ENCODE results near the gene PALLD.

The PALLD gene

DNA sequence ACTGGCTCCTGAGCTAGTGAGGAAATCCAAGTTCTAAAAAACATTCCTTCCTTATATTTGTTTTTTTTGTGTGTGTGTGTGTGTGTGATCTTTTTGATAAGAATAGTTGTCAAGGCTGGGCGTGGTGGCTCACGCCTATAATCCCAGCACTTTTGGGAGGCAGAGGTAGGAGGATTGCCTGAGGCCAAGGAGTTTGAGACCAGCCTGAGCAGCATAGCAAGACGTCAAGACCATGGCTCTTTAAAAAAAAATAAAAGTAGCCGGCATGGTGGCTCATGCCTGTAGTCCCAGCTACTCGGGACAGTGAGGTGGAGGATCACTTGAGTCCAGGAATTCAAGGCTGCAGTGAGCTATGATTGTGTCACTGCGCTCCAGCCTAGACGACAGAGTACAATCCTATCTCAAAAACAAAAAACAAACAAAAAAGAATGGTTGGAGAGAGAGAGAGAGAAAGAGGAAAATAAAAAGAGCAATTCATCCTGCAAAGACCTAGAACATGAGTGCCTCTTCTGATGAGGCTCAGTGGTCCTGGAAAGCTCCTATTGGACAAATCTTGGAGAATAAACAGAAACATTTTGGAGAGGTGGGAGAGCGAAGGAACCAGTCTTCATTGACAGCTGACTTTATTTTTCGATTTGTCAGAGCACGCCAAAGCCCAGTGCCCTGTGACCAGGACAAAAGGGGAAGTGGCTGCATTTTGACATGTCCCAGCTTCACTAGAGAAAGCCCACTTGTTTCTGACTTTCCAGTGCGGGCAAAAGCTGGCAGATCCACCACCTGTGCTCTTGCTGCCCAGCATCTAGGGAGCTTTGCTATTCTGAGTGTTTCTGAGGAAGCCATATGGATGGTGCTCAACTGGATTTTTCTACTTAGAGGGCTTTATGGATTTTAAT lies 244.7 kb downstream of the PALLD start:
- no peak for DNase-seq

DNA sequence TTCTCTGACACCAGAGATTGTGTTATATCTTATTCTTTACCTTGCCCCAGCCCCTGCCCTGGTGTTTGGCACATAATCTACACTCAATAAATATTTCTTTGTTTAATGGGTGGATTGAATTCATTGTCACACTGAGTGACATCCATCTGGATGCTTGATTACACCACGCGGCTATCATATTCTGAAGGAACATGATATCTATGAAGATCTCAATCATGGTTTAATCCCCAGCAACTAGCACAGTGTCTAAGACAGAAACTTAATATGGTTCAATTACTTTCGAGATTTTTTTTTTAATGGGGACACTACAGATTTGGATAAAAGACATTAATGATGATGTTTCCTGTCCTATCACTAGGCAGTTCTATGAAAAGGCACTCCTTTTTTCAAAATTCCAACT lies 246.3 kb downstream of the PALLD start:
- DNase-seq, result no peak

DNA sequence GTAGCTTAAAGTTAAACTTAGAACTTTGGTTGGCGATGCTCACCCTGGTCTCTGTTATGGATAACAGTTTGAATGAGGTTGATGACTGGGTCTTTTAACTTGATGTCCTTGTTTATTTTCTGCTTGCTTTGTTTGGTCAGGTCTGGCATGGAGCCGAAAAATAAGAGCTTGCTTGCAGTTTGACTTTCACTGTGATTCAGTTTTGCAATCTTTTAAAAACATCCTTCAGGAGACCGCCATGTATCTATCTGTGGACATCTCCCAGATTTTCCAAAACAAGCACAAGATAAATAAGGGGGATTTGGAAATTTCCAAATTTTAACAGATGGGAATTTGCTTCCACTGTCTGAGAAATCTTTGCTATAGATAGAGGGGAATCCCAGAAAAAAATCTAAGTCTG lies 246.7 kb downstream of the PALLD start:
- no peak for DNase-seq

GRCh38 chr4:168744021-168744420 lies 247.2 kb downstream of the PALLD start:
- no peak for DNase-seq

DNA sequence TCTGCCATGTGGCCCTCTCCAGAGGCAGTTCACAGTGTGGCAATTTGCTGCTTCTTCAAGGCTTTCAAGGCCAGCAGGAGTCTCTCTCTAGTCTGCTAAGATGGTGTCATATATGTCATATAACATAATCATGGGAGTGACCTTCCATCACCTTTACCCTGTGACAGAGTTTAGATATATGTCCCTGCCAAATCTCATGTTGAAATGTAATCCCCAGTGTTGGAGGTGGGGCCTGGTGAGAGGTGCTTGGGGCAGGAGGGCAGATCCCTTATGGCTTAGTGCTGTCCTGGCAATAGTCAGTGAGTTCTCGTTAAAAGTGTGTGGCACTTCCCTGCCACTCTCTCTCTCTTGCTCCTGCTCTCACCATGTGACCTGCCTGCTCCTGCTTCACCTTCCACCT lies 252.0 kb downstream of the PALLD start:
- no peak for DNase-seq

GRCh38 chr4:168751263-168752225 lies 254.7 kb downstream of the PALLD start:
- DNase-seq, result no peak

GRCh38 chr4:168755598-168756477 lies 259.0 kb downstream of the PALLD start:
- DNase-seq, result no peak

DNA sequence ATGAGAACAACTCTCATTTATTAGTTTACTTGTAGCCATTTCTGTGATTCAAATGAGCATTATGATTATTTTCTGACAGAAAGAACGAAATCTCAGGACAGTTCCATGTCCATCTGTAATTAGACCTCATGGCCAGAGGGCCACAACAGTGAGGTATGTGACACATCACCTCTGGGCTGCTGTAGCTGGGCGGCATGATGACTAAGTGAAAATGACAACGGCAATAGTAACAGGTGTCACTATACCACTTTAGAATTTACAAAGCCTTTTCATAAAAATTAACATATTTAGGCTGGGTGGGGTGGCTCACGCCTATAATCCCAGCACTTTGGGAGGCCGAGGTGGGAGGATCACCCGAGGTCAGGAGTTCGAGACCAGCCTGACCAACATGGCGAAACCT lies 260.6 kb downstream of the PALLD start:
- DNase-seq, result no peak

- no peak for DNase-seq
These were observed 261.6 kb downstream of the PALLD start for GRCh38 chr4:168758351-168758876.

DNA sequence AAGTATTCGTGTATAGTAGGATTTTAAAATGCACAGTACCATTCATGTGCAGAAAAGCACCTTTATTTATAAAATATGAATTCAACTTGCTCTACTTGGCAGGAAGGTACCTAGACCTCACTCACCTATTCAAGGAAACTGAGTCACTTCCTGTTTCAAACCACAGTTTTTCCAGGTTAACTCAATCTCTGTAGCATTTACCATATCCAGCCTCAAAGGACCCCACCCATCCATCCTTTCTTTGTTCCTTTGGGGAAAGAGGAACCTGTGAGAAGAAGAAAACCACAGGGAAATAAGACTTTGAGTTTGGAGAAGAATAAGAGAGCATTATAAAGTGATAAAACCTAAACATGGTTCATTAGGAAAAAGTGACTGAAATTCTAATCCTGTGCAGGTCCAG lies 262.5 kb downstream of the PALLD start:
- peak; percentile 4 for DNase-seq

DNA sequence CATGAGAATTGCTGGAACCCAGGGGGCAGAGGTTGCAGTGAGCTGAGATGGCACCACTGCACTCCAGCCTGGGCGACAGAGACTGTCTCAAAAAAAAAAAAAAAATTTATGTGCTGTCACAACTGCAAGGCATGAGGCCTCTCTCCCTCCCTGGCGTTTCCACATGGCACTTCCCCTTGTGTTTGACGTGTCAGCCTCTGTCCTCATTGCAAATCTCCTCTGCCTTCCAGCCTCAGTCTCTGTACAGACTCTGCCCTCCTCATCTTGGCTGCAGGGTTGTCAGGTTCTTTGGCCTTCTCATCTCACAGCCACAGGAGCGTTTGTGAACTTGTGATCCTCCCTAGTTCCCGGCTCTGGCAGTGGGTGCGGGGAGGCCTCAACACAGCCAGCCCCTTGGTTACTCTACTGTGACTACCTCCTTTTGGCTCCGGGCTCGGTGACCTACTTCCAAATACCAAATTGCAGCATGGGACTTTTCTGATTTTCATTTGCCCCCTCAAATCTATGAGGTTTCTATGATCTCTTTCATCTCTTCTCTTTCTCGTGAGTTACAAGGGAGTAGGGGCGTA lies 263.2 kb downstream of the PALLD start:
- DNase-seq, result no peak

- no peak for DNase-seq
These were observed 264.2 kb downstream of the PALLD start for GRCh38 chr4:168761066-168761465.

GRCh38 chr4:168765322-168765721 lies 268.5 kb downstream of the PALLD start:
- DNase-seq, result no peak

GRCh38 chr4:168765726-168766125 lies 268.9 kb downstream of the PALLD start:
- no peak for DNase-seq

- DNase-seq, result no peak
These were observed 269.9 kb downstream of the PALLD start for GRCh38 chr4:168766604-168767316.

GRCh38 chr4:168769416-168769815 lies 272.6 kb downstream of the PALLD start:
- no peak for DNase-seq

- no peak for DNase-seq
These were observed 273.0 kb downstream of the PALLD start for GRCh38 chr4:168769837-168770236.

DNA sequence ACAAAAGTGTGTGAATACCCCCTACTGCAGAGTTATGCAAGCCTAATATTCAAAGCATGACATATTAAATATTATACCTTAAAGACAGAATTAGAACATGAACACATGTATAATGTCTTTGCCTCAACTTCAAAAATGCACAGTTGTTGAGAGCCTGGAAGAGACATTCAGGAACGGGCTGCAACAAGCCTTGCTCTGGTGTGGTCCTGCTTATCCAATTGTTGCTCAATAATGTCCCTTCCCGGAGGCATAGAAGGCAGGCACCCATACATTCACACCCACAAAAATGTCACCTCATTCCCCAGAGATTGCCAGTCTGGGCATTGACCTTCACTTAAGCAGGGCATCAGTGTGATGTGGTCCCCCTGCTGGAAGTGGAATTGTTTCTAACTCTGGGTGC lies 274.4 kb downstream of the PALLD start:
- DNase-seq, result no peak

GRCh38 chr4:168773388-168774195 lies 276.7 kb downstream of the PALLD start:
- DNase-seq, result no peak

DNA sequence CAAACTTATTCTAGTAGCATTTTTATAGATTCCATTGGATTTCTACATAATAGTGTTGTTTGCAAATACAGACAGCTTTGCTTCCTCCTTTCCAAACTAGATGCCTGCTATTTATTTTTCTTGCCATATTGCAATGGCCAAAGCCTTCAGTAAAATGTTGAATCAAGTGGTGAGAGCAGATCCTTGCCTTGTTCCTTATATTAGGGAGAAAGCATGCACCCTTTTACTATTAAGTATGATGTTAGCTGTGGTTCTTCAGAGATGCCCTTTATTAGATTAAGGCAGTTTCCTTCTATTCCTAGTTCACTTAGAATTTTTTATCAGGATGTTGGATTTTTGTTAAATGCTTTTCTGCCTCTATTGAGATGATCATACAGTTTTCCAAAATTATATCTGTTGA lies 279.5 kb downstream of the PALLD start:
- DNase-seq, result no peak

Data from activated CD4-positive, alpha-beta T cell treated with anti-CD3 and anti-CD28 coated beads, Interleukin-10, Interleukin-2, amounts not matched to agents 100 ng/mL and 50 ng/mL, durations not matched to agents 16 hours and 8 hours (primary cell).